NCI-H187 treated with DMSO at 0.1 percent for 48 hours (cell line): ENCODE data around the gene PMIS2.

Experiments used
- DNase-seq: peaks from one replicate; lab custom pipeline; 2025; lab: John Stamatoyannopoulos, UW

The PMIS2 gene

GRCh38 chr19:35585848-35586247 lies at the start of gene PMIS2:
TSS of gene PMIS2 (plus strand) at chr19:35586173. CDS start at chr19:35586260, 87 bp downstream.
- DNase-seq, result no peak

GRCh38 chr19:35539314-35539713 lies 46.7 kb upstream of the PMIS2 start:
- DNase-seq, result no peak

- DNase-seq, result no peak
Measured at GRCh38 chr19:35539850-35540249, 46.1 kb upstream of the PMIS2 start.

GRCh38 chr19:35540356-35540927 lies 45.5 kb upstream of the PMIS2 start:
- no peak for DNase-seq

GRCh38 chr19:35542209-35542608 lies 43.8 kb upstream of the PMIS2 start:
- DNase-seq, result no peak

GRCh38 chr19:35543280-35544109 lies 42.5 kb upstream of the PMIS2 start:
- DNase-seq, result no peak

GRCh38 chr19:35544110-35544802 lies 41.7 kb upstream of the PMIS2 start:
- DNase-seq, result no peak

GRCh38 chr19:35545001-35545854 lies 40.7 kb upstream of the PMIS2 start, which contains the start of gene TMEM147:
TSS of gene TMEM147 (plus strand) at chr19:35545626. CDS start at chr19:35545740, 114 bp downstream.
- peak; percentile 47 for DNase-seq

- DNase-seq, result no peak
Measured at GRCh38 chr19:35545855-35546381, 40.1 kb upstream of the PMIS2 start.

- DNase-seq, result no peak
Measured at GRCh38 chr19:35546532-35546931, 39.4 kb upstream of the PMIS2 start.

GRCh38 chr19:35549174-35549788 lies 36.7 kb upstream of the PMIS2 start:
- DNase-seq, result peak; percentile 48

GRCh38 chr19:35549879-35550523 lies 36.0 kb upstream of the PMIS2 start:
- DNase-seq, result no peak

- DNase-seq, result no peak
Measured at GRCh38 chr19:35551091-35551810, 34.7 kb upstream of the PMIS2 start.

GRCh38 chr19:35552534-35553384 lies 33.2 kb upstream of the PMIS2 start:
- no peak for DNase-seq

- no peak for DNase-seq
Measured at GRCh38 chr19:35553385-35554000, 32.5 kb upstream of the PMIS2 start.

- no peak for DNase-seq
Measured at GRCh38 chr19:35554076-35554475, 31.9 kb upstream of the PMIS2 start.

GRCh38 chr19:35555301-35556005 lies 30.5 kb upstream of the PMIS2 start:
- no peak for DNase-seq

- no peak for DNase-seq
Measured at GRCh38 chr19:35556025-35556590, 29.9 kb upstream of the PMIS2 start.
